ENCODE results near the gene BCL7A.
"Not testable (repeated sequence)": the region's sequence is repeated elsewhere in the genome, so short reads cannot be mapped to it uniquely, and the experiment has no call there.

The BCL7A gene

GRCh38 chr12:122028165-122028904, 6.7 kb downstream of the BCL7A start:
- no peak for DNase-seq

GRCh38 chr12:122028905-122029560, 7.3 kb downstream of the BCL7A start:
- DNase-seq: no peak

- DNase-seq: no peak
Observed at GRCh38 chr12:122029620-122030423, 8.1 kb downstream of the BCL7A start.

GRCh38 chr12:122030424-122031035, 8.8 kb downstream of the BCL7A start:
- no peak for DNase-seq

GRCh38 chr12:122031342-122032216, 9.9 kb downstream of the BCL7A start:
- DNase-seq: peak; percentile 64

- DNase-seq: no peak
Observed at GRCh38 chr12:122032580-122032979, 10.9 kb downstream of the BCL7A start.

GRCh38 chr12:122035292-122035691, 13.6 kb downstream of the BCL7A start:
- DNase-seq: no peak

- DNase-seq: no peak
Observed at GRCh38 chr12:122036153-122036552, 14.5 kb downstream of the BCL7A start.

- DNase-seq: no peak
Observed at GRCh38 chr12:122040579-122041386, 19.1 kb downstream of the BCL7A start.

- DNase-seq: not testable (repeated sequence)
Observed at GRCh38 chr12:122041458-122041857, 19.8 kb downstream of the BCL7A start.

- no peak for DNase-seq
Observed at GRCh38 chr12:122042910-122043309, 21.2 kb downstream of the BCL7A start.

- no peak for DNase-seq
Observed at GRCh38 chr12:122043476-122043875, 21.8 kb downstream of the BCL7A start.

- no peak for DNase-seq
Observed at GRCh38 chr12:122045262-122045661, 23.6 kb downstream of the BCL7A start.

GRCh38 chr12:122046145-122046544, 24.5 kb downstream of the BCL7A start:
- no peak for DNase-seq

- no peak for DNase-seq
Observed at GRCh38 chr12:122048151-122048550, 26.5 kb downstream of the BCL7A start.

GRCh38 chr12:122049827-122050226, 28.1 kb downstream of the BCL7A start:
- DNase-seq: no peak

- DNase-seq: no peak
Observed at GRCh38 chr12:122050706-122051105, 29.0 kb downstream of the BCL7A start.

- DNase-seq: no peak
Observed at GRCh38 chr12:122051231-122051876, 29.7 kb downstream of the BCL7A start.

- DNase-seq: no peak
Observed at GRCh38 chr12:122052285-122052684, 30.6 kb downstream of the BCL7A start.

- DNase-seq: no peak
Observed at GRCh38 chr12:122054842-122055520, 33.3 kb downstream of the BCL7A start.

All from activated CD4-positive, CD25-positive, alpha-beta regulatory T cell treated with anti-CD3 and anti-CD28 coated beads, Interleukin-2, amount 50 U/mL, for 72 hours (primary cell).